ENCODE data around the gene CPNE7. TPM values are rescaled to one million over a fixed set of nuclear protein-coding genes. Genes with fewer than 3 reads are reported as not detected.

The CPNE7 gene
- total RNA-seq, 2 experiments from 2014 or later: 8.5 to 9.5 TPM

GRCh38 chr16:89588413-89589109 lies 13.0 kb downstream of the CPNE7 start:
- CTCF ChIA-PET: interaction anchor here (0.7 kb wide), 1 partner anchor 9 kb away, joined by 3 read pairs; no protein-coding TSS in a partner anchor

GRCh38 chr16:89589241-89589926 lies 13.8 kb downstream of the CPNE7 start:
- TF ChIP-seq CTCF (IDR thresholded peaks at IDR 0.05): no peak
- no peak overlapping the region for H3K27ac Mint-ChIP-seq
- no peaks in the 10 kb centered on the region for H3K36me3 Mint-ChIP-seq (ENCODE audit: low read depth)
- no peak for ATAC-seq
- POLR2A ChIA-PET: interaction anchor here (1.2 kb wide), 2 partner anchors 13 to 25 kb away, joined by 3 to 4 read pairs; no protein-coding TSS in a partner anchor
- CTCF ChIA-PET: interaction anchor here (0.7 kb wide), 1 partner anchor 9 kb away, joined by 3 read pairs; no protein-coding TSS in a partner anchor
- intact Hi-C loops (cut with micrococcal nuclease): no loop called here
- no peak for DNase-seq
- H3K9me3 Mint-ChIP-seq: peaks cover 3% of the 10 kb centered on the region
- peaks cover 7% of the 10 kb centered on the region for H3K4me1 Mint-ChIP-seq (ENCODE audit: low read depth)
- H3K4me3 Mint-ChIP-seq: no peak overlapping the region
- no peaks in the 10 kb centered on the region for H3K27me3 Mint-ChIP-seq

More at GRCh38 chr16:89588413-89589109, 13.0 kb downstream of the CPNE7 start:
- no peak for ATAC-seq
- TF ChIP-seq CTCF (IDR thresholded peaks at IDR 0.05): no peak
- Mint-ChIP-seq H3K9me3 (peaks cover 3% of the 10 kb centered on the region), H3K4me3 (no peak overlapping the region), H3K27me3 (no peaks in the 10 kb centered on the region), H3K4me1 (ENCODE audit: low read depth) (peaks cover 1% of the 10 kb centered on the region), H3K36me3 (ENCODE audit: low read depth) (no peaks in the 10 kb centered on the region), H3K27ac (no peak overlapping the region)
- no peak for DNase-seq
- intact Hi-C loops (cut with micrococcal nuclease): no loop called here
- POLR2A ChIA-PET: interaction anchor here (1.2 kb wide), 2 partner anchors 14 to 24 kb away, joined by 3 to 4 read pairs; no protein-coding TSS in a partner anchor

GRCh38 chr16:89593841-89594240 lies 18.3 kb downstream of the CPNE7 start:
- no peaks in the 10 kb centered on the region for H3K27me3 Mint-ChIP-seq
- ChIA-PET CTCF (no interaction called here), POLR2A (no interaction called here)
- intact Hi-C loops (cut with micrococcal nuclease): no loop called here
- peaks cover 7% of the 10 kb centered on the region for H3K4me1 Mint-ChIP-seq (ENCODE audit: low read depth)
- H3K27ac Mint-ChIP-seq: no peak overlapping the region
- ATAC-seq (peak; percentile 83), DNase-seq (peak; percentile 58)
- H3K9me3 Mint-ChIP-seq: no peaks in the 10 kb centered on the region
- TF ChIP-seq CTCF (IDR thresholded peaks at IDR 0.05): no peak
- no peak overlapping the region for H3K4me3 Mint-ChIP-seq
- no peaks in the 10 kb centered on the region for H3K36me3 Mint-ChIP-seq (ENCODE audit: low read depth)

GRCh38 chr16:89595330-89596060 lies 19.9 kb downstream of the CPNE7 start:
- DNase-seq (no peak), ATAC-seq (no peak)
- Mint-ChIP-seq H3K4me3 (no peak overlapping the region), H3K9me3 (no peaks in the 10 kb centered on the region), H3K27ac (no peak overlapping the region), H3K36me3 (ENCODE audit: low read depth) (no peaks in the 10 kb centered on the region), H3K27me3 (no peaks in the 10 kb centered on the region), H3K4me1 (ENCODE audit: low read depth) (peaks cover 7% of the 10 kb centered on the region)
- TF ChIP-seq CTCF (IDR thresholded peaks at IDR 0.05): no peak
- intact Hi-C loops (cut with micrococcal nuclease): no loop called here
- CTCF ChIA-PET: no interaction called here
- POLR2A ChIA-PET: no interaction called here

Data from activated CD8-positive, alpha-beta T cell treated with anti-CD3 and anti-CD28 coated beads for 36 hours (primary cell).